ENCODE measurements around the gene CLDN15.

DNA sequence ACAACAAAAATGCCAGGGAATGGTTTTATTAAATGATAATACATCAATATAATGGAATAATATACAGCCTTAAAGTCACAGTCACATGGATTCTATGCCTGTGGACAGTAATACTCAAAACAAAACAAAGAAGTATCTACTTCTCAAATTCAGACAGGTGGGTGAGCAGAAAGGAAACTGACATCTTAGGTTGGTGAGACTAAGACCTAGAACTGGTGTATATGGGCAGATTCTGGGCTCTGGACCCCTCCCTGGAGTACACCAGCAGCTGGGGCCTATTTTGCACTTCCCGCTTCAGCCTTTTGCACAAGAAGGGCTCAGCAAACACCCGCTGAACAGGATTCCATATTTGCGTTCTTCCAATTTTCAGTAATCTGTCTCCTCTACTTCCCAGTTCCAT, 12.7 kb upstream of the CLDN15 start:
- TF ChIP-seq, protein P1, sequence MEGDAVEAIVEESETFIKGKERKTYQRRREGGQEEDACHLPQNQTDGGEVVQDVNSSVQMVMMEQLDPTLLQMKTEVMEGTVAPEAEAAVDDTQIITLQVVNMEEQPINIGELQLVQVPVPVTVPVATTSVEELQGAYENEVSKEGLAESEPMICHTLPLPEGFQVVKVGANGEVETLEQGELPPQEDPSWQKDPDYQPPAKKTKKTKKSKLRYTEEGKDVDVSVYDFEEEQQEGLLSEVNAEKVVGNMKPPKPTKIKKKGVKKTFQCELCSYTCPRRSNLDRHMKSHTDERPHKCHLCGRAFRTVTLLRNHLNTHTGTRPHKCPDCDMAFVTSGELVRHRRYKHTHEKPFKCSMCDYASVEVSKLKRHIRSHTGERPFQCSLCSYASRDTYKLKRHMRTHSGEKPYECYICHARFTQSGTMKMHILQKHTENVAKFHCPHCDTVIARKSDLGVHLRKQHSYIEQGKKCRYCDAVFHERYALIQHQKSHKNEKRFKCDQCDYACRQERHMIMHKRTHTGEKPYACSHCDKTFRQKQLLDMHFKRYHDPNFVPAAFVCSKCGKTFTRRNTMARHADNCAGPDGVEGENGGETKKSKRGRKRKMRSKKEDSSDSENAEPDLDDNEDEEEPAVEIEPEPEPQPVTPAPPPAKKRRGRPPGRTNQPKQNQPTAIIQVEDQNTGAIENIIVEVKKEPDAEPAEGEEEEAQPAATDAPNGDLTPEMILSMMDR (IDR thresholded peaks at IDR 0.05; ENCODE audit: insufficient read depth, low read length, poor library complexity, severe bottlenecking): no peak
- TF ChIP-seq EZH2phosphoT487 (conservative IDR thresholded peaks at IDR 0.05; ENCODE audit: low read length): no peak
